Neural crest cell (in vitro differentiated cells): Measurements from ENCODE around the gene SETD6. TPM values are rescaled to one million over a fixed set of nuclear protein-coding genes. Genes with fewer than 3 reads are reported as not detected.

Source experiments
- DNase-seq: peaks from one replicate; pipeline ENCODE4 v3.0.0; 2021; ENCODE audit warnings: low read depth, mixed read lengths, low spot score
- H3K27ac Mint-ChIP-seq: one replicate; pipeline ENCODE4 v1.8.0; 2021; ENCODE audit warnings: mild to moderate bottlenecking, mixed read lengths; ENCODE audit not compliant: unreplicated experiment
- H3K27me3 Mint-ChIP-seq: 2 replicates; pipeline ENCODE4 v1.8.0; 2021; ENCODE audit warnings: low read depth, mild to moderate bottlenecking, mixed read lengths
- H3K36me3 Mint-ChIP-seq: 2 replicates; pipeline ENCODE4 v1.8.0; 2021; ENCODE audit warnings: low read depth, mild to moderate bottlenecking, mixed read lengths
- H3K4me1 Mint-ChIP-seq: 2 replicates; pipeline ENCODE4 v1.8.0; 2021; ENCODE audit warnings: mixed read lengths
- H3K4me3 Mint-ChIP-seq: one replicate; pipeline ENCODE4 v1.8.0; 2021; ENCODE audit warnings: mild to moderate bottlenecking, mixed read lengths
- H3K9me3 Mint-ChIP-seq: 2 replicates; pipeline ENCODE4 v1.8.0; 2021; ENCODE audit warnings: mixed read lengths
- CTCF ChIP-seq: fragments of 200-600 bp; sonication (generic); conservative IDR thresholded peaks from 2 replicates; pipeline ENCODE4 v1.5.0; 2021; ENCODE audit warnings: antibody characterized with exemption, mild to moderate bottlenecking
- total RNA-seq: library from RNA; stranded (reverse); gene quantifications from 2 replicates; pipeline ENCODE4 v1.2.1, GENCODE V29; 2021

SETD6 gene
- total RNA-seq, 1 donor from 2014 or later = 35.6 TPM

GRCh38 chr16:58507195-58507962 is 7.9 kb upstream of the SETD6 start:
- peak overlapping the region; percentile 24 for H3K27ac Mint-ChIP-seq

GRCh38 chr16:58507963-58508670 is 7.2 kb upstream of the SETD6 start:
- Mint-ChIP-seq H3K9me3 (no peaks in the 10 kb centered on the region), H3K4me3 (no peak overlapping the region), H3K27me3 (peaks cover 7% of the 10 kb centered on the region), H3K36me3 (no peaks in the 10 kb centered on the region), H3K4me1 (peaks cover 8% of the 10 kb centered on the region), H3K27ac (no peak overlapping the region)
- no peak for DNase-seq
- no peak for TF ChIP-seq CTCF

More at GRCh38 chr16:58507195-58507962, 7.9 kb upstream of the SETD6 start:
- H3K27me3 Mint-ChIP-seq = peaks cover 6% of the 10 kb centered on the region
- no peaks in the 10 kb centered on the region for H3K9me3 Mint-ChIP-seq
- TF ChIP-seq CTCF = no peak
- peaks cover 4% of the 10 kb centered on the region for H3K4me1 Mint-ChIP-seq
- DNase-seq = no peak
- H3K4me3 Mint-ChIP-seq = peak overlapping the region; percentile 66
- H3K36me3 Mint-ChIP-seq = no peaks in the 10 kb centered on the region

- no peak overlapping the region for H3K27ac Mint-ChIP-seq
- no peak overlapping the region for H3K4me3 Mint-ChIP-seq
- H3K4me1 Mint-ChIP-seq = peaks cover 10% of the 10 kb centered on the region
- H3K36me3 Mint-ChIP-seq = no peaks in the 10 kb centered on the region
- DNase-seq = no peak
- peaks cover 9% of the 10 kb centered on the region for H3K27me3 Mint-ChIP-seq
- no peak for TF ChIP-seq CTCF
- H3K9me3 Mint-ChIP-seq = no peaks in the 10 kb centered on the region
These were observed 6.6 kb upstream of the SETD6 start for GRCh38 chr16:58508671-58509251.

GRCh38 chr16:58509256-58510096 is 5.8 kb upstream of the SETD6 start:
- no peak for DNase-seq
- Mint-ChIP-seq H3K4me3 (peak overlapping the region; percentile 62), H3K4me1 (peaks cover 10% of the 10 kb centered on the region), H3K36me3 (no peaks in the 10 kb centered on the region), H3K27ac (no peak overlapping the region), H3K9me3 (no peaks in the 10 kb centered on the region), H3K27me3 (peaks cover 9% of the 10 kb centered on the region)
- TF ChIP-seq CTCF = no peak
